Ovary (tissue), 3 donors: Measurements from ENCODE around the gene RNU2-1.
"Not testable (repeated sequence)": the region's sequence is repeated elsewhere in the genome, so short reads cannot be mapped to it uniquely, and the experiment has no call there.

ENCODE experiments used
- EP300 ChIP-seq: sonication (generic); formaldehyde crosslinking; IDR thresholded peaks from one replicate; pipeline ENCODE4 v1.6.1; 2017; ENCODE audit warnings: antibody characterized with exemption
- TF ChIP-seq, protein P1 (sequence below), 3 donors: fragments of 450-650 bp in 2 of 3; fragments of 200-600 bp in 1 of 3; IDR thresholded peaks; one replicate each; pipeline versions ENCODE4 v1.5.1 to v1.8.0; 2016 to 2022; ENCODE audit warnings: antibody characterized with exemption in 3 of 3, mild to moderate bottlenecking in 1 of 3
- donor health status: DM: no; HTN: no; CAD: no.

DNA sequence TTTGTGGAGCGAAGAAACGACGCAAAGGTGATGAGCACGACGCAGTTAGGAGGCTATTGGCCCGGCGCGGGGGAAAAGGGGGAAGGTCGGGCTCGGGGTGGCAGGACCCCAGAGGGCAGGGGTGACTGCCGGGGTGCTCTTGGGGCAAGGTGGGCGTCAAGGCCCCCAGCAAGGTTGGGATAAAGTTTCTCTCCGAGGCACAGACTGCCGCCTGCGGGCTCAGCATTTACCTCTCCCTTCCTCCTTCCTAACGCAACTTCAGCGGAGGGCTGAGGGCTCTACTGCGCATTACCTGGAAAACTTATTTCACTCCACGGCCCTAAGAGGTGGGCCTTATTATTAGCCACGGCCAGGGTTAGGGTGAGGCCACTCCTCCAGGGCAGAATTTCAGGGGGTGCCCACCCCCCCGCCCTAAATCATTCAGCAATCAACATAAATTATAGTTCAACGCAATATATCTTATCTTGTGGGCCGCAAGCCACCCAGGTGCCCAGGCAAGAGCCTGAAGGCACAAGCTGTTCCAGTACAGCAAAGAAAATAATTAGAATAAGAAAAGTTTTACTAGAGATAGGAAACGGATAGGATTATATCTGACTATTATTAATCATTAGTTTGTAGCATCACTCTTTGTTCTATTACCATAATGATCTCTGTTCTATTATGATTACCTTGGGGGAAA lies 1.6 kb downstream of the RNU2-1 start:
- TF ChIP-seq, protein P1, sequence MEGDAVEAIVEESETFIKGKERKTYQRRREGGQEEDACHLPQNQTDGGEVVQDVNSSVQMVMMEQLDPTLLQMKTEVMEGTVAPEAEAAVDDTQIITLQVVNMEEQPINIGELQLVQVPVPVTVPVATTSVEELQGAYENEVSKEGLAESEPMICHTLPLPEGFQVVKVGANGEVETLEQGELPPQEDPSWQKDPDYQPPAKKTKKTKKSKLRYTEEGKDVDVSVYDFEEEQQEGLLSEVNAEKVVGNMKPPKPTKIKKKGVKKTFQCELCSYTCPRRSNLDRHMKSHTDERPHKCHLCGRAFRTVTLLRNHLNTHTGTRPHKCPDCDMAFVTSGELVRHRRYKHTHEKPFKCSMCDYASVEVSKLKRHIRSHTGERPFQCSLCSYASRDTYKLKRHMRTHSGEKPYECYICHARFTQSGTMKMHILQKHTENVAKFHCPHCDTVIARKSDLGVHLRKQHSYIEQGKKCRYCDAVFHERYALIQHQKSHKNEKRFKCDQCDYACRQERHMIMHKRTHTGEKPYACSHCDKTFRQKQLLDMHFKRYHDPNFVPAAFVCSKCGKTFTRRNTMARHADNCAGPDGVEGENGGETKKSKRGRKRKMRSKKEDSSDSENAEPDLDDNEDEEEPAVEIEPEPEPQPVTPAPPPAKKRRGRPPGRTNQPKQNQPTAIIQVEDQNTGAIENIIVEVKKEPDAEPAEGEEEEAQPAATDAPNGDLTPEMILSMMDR (IDR thresholded peaks at IDR 0.05), result not testable (repeated sequence)
- not testable (repeated sequence) for TF ChIP-seq EP300
